K562 (cell line): Measurements from ENCODE around the gene STK4. TPM values are rescaled to one million over a fixed set of nuclear protein-coding genes. Genes with fewer than 3 reads are reported as not detected.

Experiments
- ATAC-seq: fragments of 200-7000 bp; cut with Tn5 transposase; 3 replicates; pipeline ENCODE4 v1.9.1; 2020; ENCODE audit warnings: moderate library complexity
- BruUV-seq: library from RNA; stranded (reverse); fragments of 400-500 nt; replicated peaks from 2 replicates; lab custom pipeline; 2021; lab: Mats Ljungman, UMichigan
- CTCF ChIA-PET: fragments of 300-600 bp; formaldehyde crosslinking; extraction: SDS; loops from one replicate; lab custom pipeline; 2021; ENCODE audit warnings: low intra/inter-chr PET ratio; lab: Yijun Ruan, JAX
- POLR2A ChIA-PET: fragments of 300-600, 350-650 bp; sonication (Branson Sonifier 250); formaldehyde crosslinking; extraction: SDS; loops from one replicate; lab custom pipeline; 2021; ENCODE audit warnings: antibody characterized with exemption, inconsistent platforms; lab: Yijun Ruan, JAX
- DNase-seq, 4 experiments: peaks; one replicate each; pipeline versions ENCODE4 v3.0.0 to v3.0.0-alpha.2; 2011 to 2018; ENCODE audit warnings: low spot score in 3 of 4, mixed read lengths in 3 of 4; ENCODE audit errors: extremely low read depth in 1 of 4
- FAIRE-seq: peaks from 2 replicates; lab custom pipeline; 2011; peaks lifted over from hg19 to GRCh38; lab: Jason Lieb, UNC
- H2AFZ ChIP-seq: 2 replicates; pipeline ENCODE4 v1.6.0; 2011; ENCODE audit warnings: low read depth, low read length, control low read depth, inconsistent platforms
- H3K27ac ChIP-seq: fragments of 200-600 bp; 3 replicates; pipeline ENCODE4 v1.8.0; 2011; ENCODE audit warnings: low read depth, mild to moderate bottlenecking, control low read depth, inconsistent platforms, low read length, moderate library complexity, mixed read lengths; ENCODE audit errors: extremely low read depth
- H3K27me3 ChIP-seq, 2 experiments: fragments of 300-600 bp in 1 of 2; 2 replicates in 1 of 2; 3 replicates in 1 of 2; pipeline versions ENCODE4 v1.6.0 to v1.8.0; 2011; ENCODE audit warnings: inconsistent platforms in 2 of 2, low read length in 2 of 2, mild to moderate bottlenecking in 1 of 2, mixed read lengths in 1 of 2, moderate library complexity in 1 of 2; ENCODE audit not compliant: control insufficient read depth in 2 of 2, insufficient read depth in 2 of 2
- H3K36me3 ChIP-seq: fragments of 300-600 bp; 3 replicates; pipeline ENCODE4 v1.8.0; 2011; ENCODE audit warnings: mild to moderate bottlenecking, low read length, inconsistent platforms; ENCODE audit not compliant: control insufficient read depth, insufficient read depth
- H3K4me1 ChIP-seq, 2 experiments: fragments of 200-600 bp in 1 of 2; replicated peaks in 1 of 2; 2 replicates in 1 of 2; 3 replicates in 1 of 2; pipeline versions ENCODE4 v1.5.1 to v1.8.0; 2011; ENCODE audit warnings: inconsistent platforms in 2 of 2, low read length in 2 of 2, mild to moderate bottlenecking in 1 of 2, mixed read lengths in 1 of 2, moderate library complexity in 1 of 2; ENCODE audit not compliant: control insufficient read depth in 2 of 2, insufficient read depth in 2 of 2
- H3K4me2 ChIP-seq: 2 replicates; pipeline ENCODE4 v1.6.1; 2011; ENCODE audit warnings: low read length, control low read depth, inconsistent platforms, mixed read lengths; ENCODE audit not compliant: insufficient read depth
- H3K4me3 ChIP-seq: fragments of 200-600 bp; sonication (generic), shearing (Covaris generic); 2 replicates; pipeline ENCODE4 v1.5.1; 2016; ENCODE audit warnings: control low read depth, inconsistent platforms
- H3K79me2 ChIP-seq: fragments of 200-600 bp; 3 replicates; pipeline ENCODE4 v1.8.0; 2011; ENCODE audit warnings: low read length, inconsistent platforms; ENCODE audit not compliant: control insufficient read depth, insufficient read depth
- H3K9ac ChIP-seq, 2 experiments: 2 replicates each; pipeline versions ENCODE4 v1.6.0 to v1.6.1; 2011; ENCODE audit warnings: low read depth in 2 of 2, low read length in 2 of 2, control low read depth in 1 of 2, inconsistent platforms in 1 of 2, mild to moderate bottlenecking in 1 of 2, mixed read lengths in 1 of 2; ENCODE audit not compliant: insufficient read depth in 1 of 2
- H3K9me1 ChIP-seq: one replicate; pipeline ENCODE4 v1.6.0; 2011; ENCODE audit warnings: inconsistent platforms, mild to moderate bottlenecking, low read length, moderate library complexity; ENCODE audit not compliant: control insufficient read depth, insufficient read depth
- H3K9me3 ChIP-seq: replicated peaks from 2 replicates; pipeline ENCODE4 v1.5.1; 2011; ENCODE audit warnings: low read depth, low read length, inconsistent platforms; ENCODE audit not compliant: control insufficient read depth, insufficient read depth
- H4K20me1 ChIP-seq: replicated peaks from 2 replicates; pipeline ENCODE4 v1.6.1; 2011; ENCODE audit warnings: low read length, inconsistent platforms, mixed read lengths; ENCODE audit not compliant: control insufficient read depth, insufficient read depth
- CBX5 ChIP-seq: IDR thresholded peaks from 2 replicates; pipeline ENCODE4 v1.6.1; 2014; ENCODE audit warnings: low read depth, borderline replicate concordance
- ELF1 ChIP-seq: fragments of 200-800 bp; sonication (Bioruptor generic); IDR thresholded peaks from 2 replicates; pipeline ENCODE4 v1.6.1; 2016; ENCODE audit warnings: missing genetic modification characterization, missing compliant biosample characterization
- FOS ChIP-seq: IDR thresholded peaks from 3 replicates; pipeline ENCODE4 v1.6.1; 2011; ENCODE audit not compliant: insufficient read length; ENCODE audit errors: extremely low read depth
- GATAD2B ChIP-seq: fragments of 450-650 bp; IDR thresholded peaks from 2 replicates; pipeline ENCODE4 v1.6.1; 2017; ENCODE audit warnings: mild to moderate bottlenecking, borderline replicate concordance
- HDAC8 ChIP-seq: fragments of 450-650 bp; IDR thresholded peaks from 2 replicates; pipeline ENCODE4 v1.6.1; 2016; ENCODE audit warnings: mild to moderate bottlenecking, missing genetic modification characterization, moderate library complexity, missing compliant biosample characterization
- KAT2B ChIP-seq: IDR thresholded peaks from one replicate; pipeline ENCODE4 v1.6.1; 2012; ENCODE audit warnings: low read depth, mild to moderate bottlenecking, control low read depth, inconsistent platforms, low read length, moderate library complexity
- MECOM ChIP-seq: fragments of 250-450 bp; sonication (Bioruptor Pico); IDR thresholded peaks from 2 replicates; pipeline ENCODE4 v1.8.0; 2022; ENCODE audit warnings: inconsistent platforms
- MEF2D ChIP-seq: conservative IDR thresholded peaks from 2 replicates; pipeline ENCODE4 v1.6.1; 2016; ENCODE audit warnings: low read depth, missing genetic modification characterization, missing compliant biosample characterization
- NRF1 ChIP-seq, 2 experiments: fragments of 450-650 bp; IDR thresholded peaks in 1 of 2; conservative IDR thresholded peaks in 1 of 2; 2 replicates each; pipeline ENCODE4 v1.6.1; 2014; ENCODE audit warnings: mild to moderate bottlenecking in 2 of 2
- RBM25 ChIP-seq: fragments of 200-400 bp; formaldehyde crosslinking; IDR thresholded peaks from 2 replicates; pipeline ENCODE4 v1.6.1; 2018; ENCODE audit warnings: low read length, low read depth, moderate library complexity; ENCODE audit not compliant: severe bottlenecking
- ZFP30 ChIP-seq: fragments of 250-450 bp; sonication (Bioruptor Pico); IDR thresholded peaks from 2 replicates; pipeline ENCODE4 v1.8.0; 2022; ENCODE audit warnings: moderate library complexity, mild to moderate bottlenecking, inconsistent platforms, borderline replicate concordance
- ZNF57 ChIP-seq: fragments of 450-650 bp; formaldehyde crosslinking; IDR thresholded peaks from 2 replicates; pipeline ENCODE4 v1.4.0; 2020; ENCODE audit warnings: mild to moderate bottlenecking, moderate library complexity
- ZNF766 ChIP-seq: fragments of 200-800 bp; sonication (Bioruptor generic); conservative IDR thresholded peaks from 2 replicates; pipeline ENCODE4 v1.6.1; 2016; ENCODE audit warnings: missing genetic modification characterization, missing compliant biosample characterization
- WGBS: fragments of 100-300 bp; shearing (Covaris generic); methylation state at CpG from one replicate; pipeline ENCODE4 v1.1.6; 2016; ENCODE audit warnings: low coverage, mixed read lengths; ENCODE audit not compliant: insufficient coverage; ENCODE audit errors: missing lambda C conversion rate; 5-methylcytosine and 5-hydroxymethylcytosine counted together
- in situ Hi-C: fragments of 300-500 bp; cut with MboI; formaldehyde crosslinking; loops from 4 replicates; pipeline ENCODE4 v1.15.0; 2018; ENCODE audit warnings: inconsistent platforms, mixed read lengths
- intact Hi-C: fragments of 100-400 bp; cut with micrococcal nuclease; formaldehyde crosslinking; loops from 2 replicates; pipeline ENCODE4 v1.14.2; 2022
- polyA plus RNA-seq, 8 experiments: library from polyadenylated mRNA; depleted of rRNA in 4 of 8; stranded (reverse) in 5 of 8; unstranded in 3 of 8; fragments of >200 nt; fragmentation: Nextera tagmentation in 2 of 8; fragmentation: Illumina TruSeq in 1 of 8; extraction: Ambion mirVana in 2 of 8; extraction: Trizol in 1 of 8; gene quantifications; 2 replicates each; pipeline versions ENCODE4 v1.2.1 to v1.2.3, GENCODE V29; 2011 to 2014; ENCODE audit warnings: inconsistent platforms in 1 of 8, missing spikeins in 1 of 8
- total RNA-seq, 7 experiments: library from RNA; depleted of rRNA in 6 of 7; stranded (reverse); fragments of >200 nt in 6 of 7; fragmentation: Illumina TruSeq in 2 of 7; extraction: Trizol in 2 of 7; gene quantifications; 2 replicates each; pipeline versions ENCODE4 v1.2.1 to v1.2.3, GENCODE V29; 2011 to 2021; ENCODE audit warnings: low replicate concordance in 1 of 7
- TF ChIP-seq, protein P1 (sequence below): IDR thresholded peaks from 2 replicates; pipeline ENCODE4 v1.6.1; 2011; ENCODE audit warnings: borderline replicate concordance, low read depth, mild to moderate bottlenecking, moderate library complexity, low read length; ENCODE audit not compliant: insufficient read depth, poor library complexity, severe bottlenecking

The STK4 gene
- total and polyA plus RNA-seq, 9 of the 15 experiments (the other 6 are each of a cell fraction or from before 2014, with no cell fraction given), result 11.9 to 30.6 (median 22.2) TPM

DNA sequence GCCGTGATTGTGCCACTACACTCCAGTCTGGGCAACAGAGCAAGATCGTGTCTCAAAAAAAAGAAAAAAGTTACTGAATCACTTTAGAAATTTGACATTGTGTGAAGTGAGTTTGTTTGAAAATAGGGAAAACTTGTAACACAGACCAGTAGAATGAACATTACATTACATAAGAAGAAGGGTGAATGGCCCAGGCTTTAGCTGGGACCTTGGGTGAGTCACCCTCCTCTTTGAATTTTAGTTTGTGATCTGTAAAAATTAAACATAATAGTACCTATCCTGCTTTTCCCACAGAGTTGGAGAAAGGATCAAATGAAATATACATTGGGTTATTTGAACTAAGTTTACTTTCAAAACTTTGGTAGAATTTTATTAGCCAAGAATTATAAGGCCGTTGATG lies 78.3 kb downstream of the STK4 start:
- no peak for ATAC-seq
- H3K36me3 ChIP-seq, result peaks cover 7% of the 10 kb centered on the region; the same call in 2 of the 3 replicates
- no peak for TF ChIP-seq ELF1 (tag)
- TF ChIP-seq GATAD2B, result no peak
- H3K27me3 ChIP-seq, result no peaks in the 10 kb centered on the region
- FAIRE-seq, result no peak
- no peaks in the 10 kb centered on the region for H3K4me1 ChIP-seq
- ChIA-PET CTCF (interaction anchor here (1.1 to 3.3 kb wide), 3 partner anchors 33 to 266 kb away, joined by 3 to 34 read pairs (median 4); no protein-coding TSS in a partner anchor), POLR2A (interaction anchor here (0.6 to 1.5 kb wide), 8 partner anchors 8 to 246 kb away, joined by 3 to 5 read pairs (median 4); no protein-coding TSS in a partner anchor)
- 88% methylated on average over 3 of the region's 3 CpGs for WGBS
- no peak for DNase-seq
- no TSS peak for BruUV-seq
- in situ Hi-C loops, result no loop called here
- H3K4me3 ChIP-seq, result no peak overlapping the region
- no peaks in the 10 kb centered on the region for H3K9me3 ChIP-seq
- no peak overlapping the region for H3K27ac ChIP-seq
- no peak overlapping the region for H3K4me2 ChIP-seq
- no peak overlapping the region for H2AFZ ChIP-seq
- no peak overlapping the region for H3K9ac ChIP-seq
- intact Hi-C loops, result loop anchor here (1.0 to 5.0 kb wide), 2 partner anchors 51 to 68 kb away; no protein-coding TSS in a partner anchor
- no peaks in the 10 kb centered on the region; the same call in 2 of the 3 replicates for H3K79me2 ChIP-seq
- no peaks in the 10 kb centered on the region for H4K20me1 ChIP-seq
- H3K9me1 ChIP-seq, result no peaks in the 10 kb centered on the region

DNA sequence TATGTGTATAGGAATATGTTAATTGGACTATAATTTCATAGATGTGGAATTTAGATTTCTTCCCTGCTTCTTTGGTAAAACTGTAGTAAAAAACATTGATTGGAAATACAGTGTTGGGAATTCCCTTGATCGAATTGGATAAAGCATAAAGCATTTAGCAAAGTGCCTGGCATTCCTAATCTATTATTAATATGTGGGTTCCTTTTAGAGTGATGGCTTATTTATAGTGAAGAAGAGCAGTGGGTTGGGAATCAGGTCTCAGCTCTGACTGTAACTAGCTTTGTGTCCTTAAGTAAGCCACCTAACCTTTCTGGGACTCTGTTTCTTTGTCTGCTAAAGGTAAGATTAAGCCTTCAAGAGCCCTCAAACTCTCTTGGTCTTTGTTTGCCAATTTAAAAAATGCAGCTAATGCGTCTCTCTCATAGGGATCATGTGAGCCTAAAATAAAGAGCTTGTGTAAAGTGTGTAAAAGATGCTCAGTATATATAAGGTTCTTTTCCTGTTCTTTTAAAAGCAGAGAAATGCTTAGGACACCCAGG lies 81.3 kb downstream of the STK4 start:
- Histone ChIP-seq H2AFZ (no peak overlapping the region), H3K79me2 (no peaks in the 10 kb centered on the region; the same call in 2 of the 3 replicates), H3K4me2 (no peak overlapping the region), H3K9me1 (no peaks in the 10 kb centered on the region), H3K4me1 (no peaks in the 10 kb centered on the region), H3K27ac (no peak overlapping the region), H3K27me3 (no peaks in the 10 kb centered on the region), H3K4me3 (no peak overlapping the region), H3K9me3 (no peaks in the 10 kb centered on the region), H3K36me3 (peaks cover 8% of the 10 kb centered on the region; the same call in 2 of the 3 replicates), H4K20me1 (no peaks in the 10 kb centered on the region), H3K9ac (no peak overlapping the region)
- no peak for FAIRE-seq
- DNase-seq, result no peak
- ChIA-PET CTCF (no interaction called here), POLR2A (no interaction called here)
- 72% methylated on average over 2 of the region's 2 CpGs for WGBS
- in situ Hi-C loops, result no loop called here
- no TSS peak for BruUV-seq
- no peak for ATAC-seq
- intact Hi-C loops, result no loop called here
- TF ChIP-seq MECOM (CRISPR knock-in tag), result no peak
- no peak for TF ChIP-seq RBM25
- no peak for TF ChIP-seq FOS
- no peak for TF ChIP-seq HDAC8
- TF ChIP-seq KAT2B, result no peak
- TF ChIP-seq ZNF766, result no peak
- no peak for TF ChIP-seq NRF1 (conservative IDR thresholded peaks at IDR 0.05 in 1 of 2, IDR thresholded peaks at IDR 0.05 in 1 of 2)
- TF ChIP-seq MEF2D, result no peak
- TF ChIP-seq ZNF57 (CRISPR knock-in tag), result no peak
- TF ChIP-seq, protein P1, sequence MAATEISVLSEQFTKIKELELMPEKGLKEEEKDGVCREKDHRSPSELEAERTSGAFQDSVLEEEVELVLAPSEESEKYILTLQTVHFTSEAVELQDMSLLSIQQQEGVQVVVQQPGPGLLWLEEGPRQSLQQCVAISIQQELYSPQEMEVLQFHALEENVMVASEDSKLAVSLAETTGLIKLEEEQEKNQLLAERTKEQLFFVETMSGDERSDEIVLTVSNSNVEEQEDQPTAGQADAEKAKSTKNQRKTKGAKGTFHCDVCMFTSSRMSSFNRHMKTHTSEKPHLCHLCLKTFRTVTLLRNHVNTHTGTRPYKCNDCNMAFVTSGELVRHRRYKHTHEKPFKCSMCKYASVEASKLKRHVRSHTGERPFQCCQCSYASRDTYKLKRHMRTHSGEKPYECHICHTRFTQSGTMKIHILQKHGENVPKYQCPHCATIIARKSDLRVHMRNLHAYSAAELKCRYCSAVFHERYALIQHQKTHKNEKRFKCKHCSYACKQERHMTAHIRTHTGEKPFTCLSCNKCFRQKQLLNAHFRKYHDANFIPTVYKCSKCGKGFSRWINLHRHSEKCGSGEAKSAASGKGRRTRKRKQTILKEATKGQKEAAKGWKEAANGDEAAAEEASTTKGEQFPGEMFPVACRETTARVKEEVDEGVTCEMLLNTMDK, result no peak
- TF ChIP-seq ELF1 (tag), result no peak
- no peak for TF ChIP-seq ZFP30
- no peak for TF ChIP-seq CBX5
